NCI-H2227 (cell line): ENCODE data around the gene PLD5.
A peak's percentile ranks its signal among the peaks of the same experiment; 100 is the strongest.
"Not testable (repeated sequence)": the region's sequence is repeated elsewhere in the genome, so short reads cannot be mapped to it uniquely, and the experiment has no call there.

Experiments
- DNase-seq: peaks from one replicate; lab custom pipeline; 2025; ENCODE audit not compliant: unreplicated experiment; lab: John Stamatoyannopoulos, UW

The PLD5 gene

DNA sequence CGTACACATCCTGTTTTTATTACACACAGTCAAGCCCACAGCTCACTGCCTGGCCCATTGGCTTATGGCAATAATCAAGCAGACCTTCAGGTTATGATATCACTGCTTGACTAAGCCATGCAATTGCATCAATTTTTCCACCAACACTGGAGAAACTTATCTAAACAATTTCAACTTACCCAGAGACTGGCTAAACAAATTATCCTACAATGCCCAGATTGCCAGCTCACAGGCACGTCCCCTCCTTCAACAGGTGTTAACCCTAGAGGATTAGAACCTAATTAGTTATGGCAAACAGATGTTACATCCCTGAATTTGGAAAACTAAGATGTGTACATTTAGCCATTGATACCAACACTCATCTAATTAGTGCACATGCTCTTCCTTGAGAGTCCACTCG, 310.0 kb downstream of the PLD5 start:
- DNase-seq, result not testable (repeated sequence)

GRCh38 chr1:242212961-242213360, 311.5 kb downstream of the PLD5 start:
- DNase-seq, result not testable (repeated sequence)

- no peak for DNase-seq
These were observed 312.1 kb downstream of the PLD5 start for GRCh38 chr1:242212401-242212800.

DNA sequence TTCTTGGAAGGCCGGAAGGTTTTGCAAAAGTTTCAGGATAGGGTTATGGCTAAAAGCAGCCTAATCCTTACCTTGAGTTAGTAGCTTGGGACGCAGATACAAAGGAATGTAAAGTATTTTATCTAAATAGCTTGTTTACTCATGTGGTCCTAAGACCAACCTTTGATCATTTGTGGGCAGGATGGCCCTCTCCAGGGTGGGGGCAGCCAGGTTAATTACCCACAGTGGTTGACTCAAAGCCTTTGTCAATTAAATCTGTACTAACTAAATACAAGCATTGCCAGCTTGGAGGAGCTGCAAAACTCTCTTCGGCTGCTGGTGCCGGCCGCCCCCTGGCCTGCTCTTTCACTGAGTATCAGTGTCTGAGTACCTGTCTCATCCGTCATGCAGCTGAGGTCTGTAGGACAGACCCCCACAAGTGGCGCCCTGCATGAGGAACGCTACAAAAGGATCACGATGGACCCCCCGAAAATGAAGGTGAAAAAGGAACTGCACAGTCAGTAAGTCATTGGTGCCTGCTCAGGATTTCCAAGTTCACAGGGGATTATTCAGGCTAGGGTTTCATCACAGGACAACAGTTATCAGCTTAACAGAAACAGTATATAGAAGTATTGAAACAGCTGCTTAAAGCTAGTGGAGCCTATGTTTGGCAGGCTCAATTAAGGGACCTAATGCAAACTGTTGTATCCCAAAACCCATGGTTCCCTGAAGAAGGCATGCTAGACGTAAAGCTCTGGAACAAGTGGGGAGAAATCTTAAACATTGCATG, 313.1 kb downstream of the PLD5 start:
- no peak for DNase-seq

DNA sequence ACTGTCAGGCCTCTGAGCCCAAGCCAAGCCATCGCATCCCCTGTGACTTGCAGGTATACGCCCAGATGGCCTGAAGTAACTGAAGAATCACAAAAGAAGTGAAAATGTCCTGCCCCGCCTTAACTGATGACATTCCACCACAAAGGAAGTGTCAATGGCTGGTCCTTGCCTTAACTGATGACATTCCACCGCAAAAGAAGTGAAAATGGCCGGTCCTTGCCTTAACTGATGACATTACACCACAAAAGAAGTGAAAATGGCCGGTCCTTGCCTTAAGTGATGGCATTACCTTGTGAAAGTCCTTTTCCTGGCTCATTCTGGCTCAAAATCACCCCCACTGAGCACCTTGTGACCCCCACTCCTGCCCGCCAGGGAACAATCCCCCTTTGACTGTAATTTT, 314.2 kb downstream of the PLD5 start:
- DNase-seq, result not testable (repeated sequence)

DNA sequence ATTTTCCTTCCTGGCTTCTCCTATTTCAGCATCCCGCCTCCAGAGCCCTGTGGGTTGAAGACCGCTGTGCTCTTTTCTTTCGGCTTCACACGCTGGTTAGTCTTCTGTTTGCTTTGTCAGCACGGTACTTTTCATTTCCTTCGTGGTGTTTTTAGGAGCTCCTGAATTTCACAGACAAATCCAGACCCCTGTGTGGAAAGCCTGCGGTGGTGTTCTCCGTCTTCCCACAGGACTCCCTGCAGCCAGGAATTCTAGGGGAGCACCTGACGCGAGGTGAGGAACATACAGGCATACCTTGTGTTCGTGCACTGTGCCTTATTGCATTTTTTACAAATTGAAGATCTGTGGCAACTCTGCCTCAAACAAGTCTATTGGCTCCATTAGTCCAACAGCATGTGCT, 315.4 kb downstream of the PLD5 start:
- DNase-seq, result no peak

DNA sequence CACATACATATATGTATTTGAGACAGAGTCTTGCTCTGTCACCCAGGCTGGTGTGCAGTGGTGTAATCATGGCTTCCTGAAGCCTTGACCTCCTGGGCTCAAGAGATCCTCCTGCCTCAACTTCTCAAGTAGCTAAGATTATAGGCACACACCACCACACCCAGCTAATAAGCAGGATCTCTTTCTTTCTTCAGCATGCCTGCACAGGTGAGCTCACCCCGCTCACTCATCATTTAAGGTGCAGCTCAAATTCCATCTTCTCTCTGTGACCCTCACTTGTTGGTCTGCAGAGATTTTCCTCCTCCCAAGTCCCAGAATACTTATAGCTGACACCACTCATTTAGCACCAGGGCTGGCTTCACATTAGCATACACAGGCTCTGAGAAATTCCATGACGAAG, 316.5 kb downstream of the PLD5 start:
- no peak for DNase-seq

DNA sequence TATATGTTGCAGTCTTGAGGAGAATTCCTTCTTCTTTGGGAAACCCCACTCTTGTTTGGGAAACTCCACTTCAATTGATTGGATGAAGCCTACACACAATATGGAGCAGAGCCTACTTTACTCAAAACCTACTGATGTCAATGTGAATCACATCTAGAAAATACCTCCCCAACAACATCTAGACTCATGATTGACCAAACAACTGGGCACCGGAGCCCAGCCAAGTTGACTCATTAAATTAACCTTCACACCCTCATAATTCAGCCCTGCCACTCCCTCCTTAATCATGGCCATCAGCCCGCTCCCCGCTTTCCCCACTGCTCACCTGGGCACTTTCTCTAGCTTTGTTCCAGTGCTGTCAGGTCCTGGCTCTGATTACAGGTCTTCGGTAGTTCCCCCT, 317.5 kb downstream of the PLD5 start:
- no peak for DNase-seq

DNA sequence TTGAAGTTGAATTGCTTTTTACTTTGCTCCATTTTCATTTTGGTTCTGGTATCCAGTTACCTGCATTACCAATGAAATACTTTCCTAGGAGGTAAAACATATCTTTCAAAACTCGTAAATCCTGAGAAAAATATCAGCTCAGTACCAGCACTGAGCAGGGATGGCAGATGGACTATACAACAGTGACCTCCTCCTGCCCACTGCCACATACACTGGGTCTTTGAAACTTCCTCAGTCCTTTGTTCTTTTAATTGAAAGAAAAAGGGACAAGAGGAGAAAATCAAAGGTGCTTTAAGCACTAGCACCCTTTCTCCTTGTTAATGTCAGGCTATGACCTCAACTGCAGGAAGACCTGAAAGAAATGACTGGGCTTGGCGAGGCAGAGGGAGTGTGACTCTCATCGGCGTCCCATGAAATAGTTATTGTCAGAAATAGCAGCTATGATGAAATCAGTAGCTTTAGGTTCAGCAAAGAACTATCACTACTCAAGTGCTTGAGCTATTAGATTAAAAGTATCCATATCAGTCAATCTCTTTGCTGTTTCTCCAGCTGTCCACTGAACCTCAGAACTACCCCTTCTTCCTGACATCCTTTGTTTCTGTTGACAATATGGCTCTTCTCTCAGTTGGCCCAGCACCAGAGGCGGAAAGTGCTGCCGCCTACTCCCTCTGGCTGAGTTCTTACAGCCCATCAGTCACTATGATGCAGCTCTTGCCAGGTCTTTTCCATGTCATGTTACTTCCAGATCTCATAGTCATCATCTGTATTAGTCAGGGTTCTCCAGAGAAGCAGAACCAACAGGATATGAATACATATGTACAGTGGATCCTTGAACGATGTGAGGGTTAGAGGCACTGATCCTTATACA, 318.6 kb downstream of the PLD5 start:
- DNase-seq, result no peak

GRCh38 chr1:242203262-242203661, 321.2 kb downstream of the PLD5 start:
- DNase-seq, result no peak

DNA sequence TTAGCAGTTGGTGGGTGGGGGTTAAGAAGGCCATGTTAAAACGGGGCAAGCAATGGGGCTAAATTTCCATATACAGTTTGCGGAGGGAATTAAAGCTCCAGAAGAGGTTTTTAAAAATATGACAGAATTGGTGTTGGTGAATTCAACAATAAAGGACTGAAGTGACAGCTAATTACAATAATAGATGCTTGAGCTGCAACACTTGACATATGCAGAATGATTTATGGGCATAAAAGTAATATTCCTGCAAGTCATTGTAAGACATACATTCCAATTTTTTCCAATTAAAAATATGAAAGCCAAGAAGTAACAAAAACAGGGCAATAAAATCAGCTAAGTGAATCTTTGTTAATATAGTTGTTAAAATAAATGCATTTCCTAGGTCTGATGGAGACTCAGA, 323.4 kb downstream of the PLD5 start:
- DNase-seq, result peak; percentile 20

GRCh38 chr1:242199776-242200458, 324.6 kb downstream of the PLD5 start:
- DNase-seq, result no peak

DNA sequence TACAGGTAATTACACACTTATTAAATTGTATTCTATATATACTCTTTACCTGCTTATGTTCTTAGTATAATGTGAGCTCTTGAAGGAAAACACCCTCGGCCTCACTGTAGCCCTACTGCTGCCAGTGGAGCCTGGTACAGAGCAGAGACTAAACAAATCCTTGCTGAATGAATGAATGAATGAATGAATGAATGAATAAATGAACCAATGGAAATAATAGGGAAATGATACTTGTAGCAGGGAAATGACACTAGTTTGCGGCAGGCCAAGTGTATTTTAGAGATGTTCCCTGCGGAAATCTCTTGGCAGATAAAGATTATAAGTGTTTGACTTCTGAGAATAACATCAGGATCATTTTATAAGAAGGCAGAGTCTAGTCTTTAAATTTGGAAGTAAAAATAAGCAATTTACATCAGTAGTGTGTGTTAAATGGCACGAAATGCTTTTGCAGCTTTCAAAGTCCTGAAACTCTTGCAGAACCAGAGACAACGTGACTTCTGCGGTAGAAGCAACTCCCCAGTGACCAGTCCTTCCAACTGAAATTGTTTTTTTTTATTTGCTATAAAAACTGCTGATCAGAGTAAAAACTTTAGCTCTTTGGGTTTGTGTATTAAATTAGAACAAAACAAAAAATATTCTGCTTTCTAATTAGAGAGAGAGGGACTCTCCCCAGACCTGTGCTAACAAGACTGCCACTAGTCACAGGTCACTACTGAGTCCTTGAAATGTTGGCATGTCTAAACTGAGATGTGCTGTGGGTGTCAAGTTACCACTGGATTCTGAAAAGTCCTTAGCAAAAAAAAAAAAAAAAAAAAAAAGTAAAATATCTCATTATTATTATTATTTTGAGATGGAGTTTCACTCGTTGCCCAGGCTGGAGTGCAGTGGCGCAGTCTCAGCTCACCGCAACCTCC, 326.3 kb downstream of the PLD5 start:
- DNase-seq, result no peak

DNA sequence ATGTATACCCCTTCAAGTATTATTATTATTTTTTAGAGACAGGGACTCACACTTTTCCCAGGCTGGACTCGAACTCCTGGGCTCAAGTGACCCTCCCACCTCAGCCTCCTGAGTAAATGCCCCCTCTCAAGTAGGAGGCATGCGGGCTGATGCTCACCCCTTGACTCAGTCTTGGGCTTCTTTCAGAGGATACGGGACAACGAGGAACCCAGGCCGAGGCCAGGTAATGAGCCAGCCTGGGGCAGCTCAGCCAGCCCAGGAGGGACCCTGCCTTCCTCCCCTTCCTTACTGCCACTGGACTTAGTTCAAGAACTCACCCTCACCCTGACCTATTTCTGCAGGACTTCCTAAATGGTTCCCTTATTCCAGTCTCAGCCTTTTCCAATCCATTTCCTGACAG, 327.6 kb downstream of the PLD5 start:
- DNase-seq, result no peak

DNA sequence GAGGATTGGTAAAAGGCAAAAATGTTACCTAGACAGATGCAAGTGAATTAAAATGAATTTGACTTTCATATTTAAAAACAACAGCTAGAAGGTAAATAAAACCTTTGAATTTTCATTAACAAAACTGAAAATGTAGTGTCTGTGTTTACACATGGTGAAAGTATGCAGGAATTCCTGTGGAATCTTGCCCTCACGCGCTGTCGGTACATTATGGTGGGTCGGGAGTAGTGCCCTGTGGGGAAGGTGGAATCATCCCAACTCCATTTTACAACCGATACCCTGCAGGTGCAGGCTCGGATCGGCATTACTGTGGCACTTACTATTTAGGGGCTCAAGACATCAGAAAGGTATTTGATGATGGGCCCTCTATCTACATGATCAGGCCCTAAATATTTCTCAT, 328.4 kb downstream of the PLD5 start:
- no peak for DNase-seq

DNA sequence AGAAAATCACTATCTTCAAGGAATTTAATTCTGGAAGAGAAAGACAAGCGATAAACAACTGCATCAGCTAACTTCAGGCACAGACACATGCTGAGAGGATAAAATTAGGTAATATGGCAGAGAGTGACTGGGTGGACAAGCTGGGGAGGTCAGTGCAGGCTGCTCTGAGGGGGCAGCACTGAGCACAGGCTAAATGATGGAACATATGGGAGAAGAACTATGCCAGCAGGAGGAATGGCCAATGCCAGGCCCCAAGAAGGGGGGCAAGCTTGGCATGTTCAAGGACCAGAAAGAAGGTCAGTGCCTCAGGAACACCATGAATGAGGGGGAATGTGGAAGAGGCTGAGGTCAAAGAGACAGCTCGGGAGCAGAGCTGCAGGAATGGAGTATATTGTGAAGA, 334.9 kb downstream of the PLD5 start:
- DNase-seq, result no peak

GRCh38 chr1:242187816-242188215, 336.7 kb downstream of the PLD5 start:
- no peak for DNase-seq

DNA sequence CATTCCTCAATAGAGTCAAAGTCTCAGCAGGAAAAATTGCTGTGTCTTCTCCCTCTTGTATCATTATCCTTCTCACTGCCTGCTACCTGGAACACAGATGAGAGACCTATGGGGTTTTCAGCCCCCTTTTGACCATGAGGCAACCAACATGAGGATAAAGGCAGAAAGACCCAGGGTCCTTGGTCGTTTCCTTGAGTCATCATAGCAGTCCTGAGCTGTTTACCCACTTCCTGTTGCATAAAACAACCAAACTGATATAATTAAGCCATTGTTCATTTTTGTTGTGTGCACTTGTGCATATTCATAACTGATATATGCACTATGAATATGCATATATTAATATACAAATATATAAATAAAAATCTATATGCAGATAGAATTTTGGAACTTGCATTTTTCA, 337.3 kb downstream of the PLD5 start:
- DNase-seq, result no peak

- peak; percentile 54 for DNase-seq
These were observed 338.8 kb downstream of the PLD5 start for GRCh38 chr1:242185731-242186130.

GRCh38 chr1:242184955-242185354, 339.5 kb downstream of the PLD5 start:
- no peak for DNase-seq

DNA sequence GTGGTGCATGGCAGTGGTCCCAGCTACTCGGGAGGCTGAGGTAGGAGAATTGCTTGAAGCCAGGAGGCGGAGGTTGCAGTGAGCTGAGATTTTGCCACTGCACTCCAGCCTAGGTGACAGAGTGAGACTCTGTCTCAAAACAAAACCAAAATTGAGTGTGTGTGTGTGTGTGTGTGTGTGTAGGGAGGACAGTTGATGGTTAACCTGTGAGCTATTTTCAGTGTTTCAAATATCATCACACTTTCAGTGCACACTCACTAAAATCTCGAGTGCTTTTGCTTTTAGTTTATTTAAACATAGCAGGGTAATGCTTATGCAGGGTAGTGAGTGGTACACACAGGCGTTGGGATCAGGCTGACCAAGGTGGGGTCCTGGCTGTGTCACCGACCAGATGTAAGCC, 344.7 kb downstream of the PLD5 start:
- DNase-seq, result not testable (repeated sequence)
